SK-N-SH treated with all-trans-retinoic acid at 6 μM for 48 hours (cell line): ENCODE results near the gene RECQL5.

Source experiments
- ARNTL ChIP-seq: fragments of 450-650 bp; formaldehyde crosslinking; IDR thresholded peaks from 2 replicates; pipeline ENCODE4 v1.5.0; 2020; ENCODE audit warnings: low read depth, mild to moderate bottlenecking, moderate library complexity, borderline replicate concordance
- BACH2 ChIP-seq: fragments of 250-450 bp; sonication (Bioruptor Pico); IDR thresholded peaks from 2 replicates; pipeline ENCODE4 v1.9.0; 2021; ENCODE audit warnings: mild to moderate bottlenecking, borderline replicate concordance
- ESRRG ChIP-seq: fragments of 250-450 bp; sonication (Bioruptor Pico); IDR thresholded peaks from 2 replicates; pipeline ENCODE4 v1.6.1; 2021; ENCODE audit warnings: mild to moderate bottlenecking
- ISL1 ChIP-seq: fragments of 250-450 bp; sonication (Bioruptor Pico); IDR thresholded peaks from 2 replicates; pipeline ENCODE4 v2.1.2; 2022; ENCODE audit warnings: mild to moderate bottlenecking, moderate library complexity
- OSR1 ChIP-seq: fragments of 250-450 bp; sonication (Bioruptor Pico); IDR thresholded peaks from 2 replicates; pipeline ENCODE4 v1.8.0; 2022; ENCODE audit warnings: moderate library complexity, mild to moderate bottlenecking, inconsistent platforms
- RARB ChIP-seq: fragments of 250-450 bp; sonication (Bioruptor Pico); IDR thresholded peaks from 2 replicates; pipeline ENCODE4 v1.8.0; 2021; ENCODE audit warnings: mild to moderate bottlenecking, moderate library complexity
- SNAI2 ChIP-seq: fragments of 250-450 bp; sonication (Bioruptor Pico); IDR thresholded peaks from 2 replicates; pipeline ENCODE4 v1.5.0; 2020; ENCODE audit warnings: mild to moderate bottlenecking, moderate library complexity
- TOX ChIP-seq: fragments of 250-450 bp; sonication (Bioruptor Pico); IDR thresholded peaks from 2 replicates; pipeline ENCODE4 v1.8.0; 2021; ENCODE audit warnings: mild to moderate bottlenecking, moderate library complexity, borderline replicate concordance
- ZFP3 ChIP-seq: fragments of 250-450 bp; sonication (Bioruptor Pico); IDR thresholded peaks from 2 replicates; pipeline ENCODE4 v1.5.0; 2020; ENCODE audit warnings: mild to moderate bottlenecking, moderate library complexity
- ZFP30 ChIP-seq: fragments of 450-650 bp; formaldehyde crosslinking; IDR thresholded peaks from 2 replicates; pipeline ENCODE4 v1.5.0; 2022; ENCODE audit warnings: mild to moderate bottlenecking, moderate library complexity
- TF ChIP-seq, protein P1 (sequence below): fragments of 250-450 bp; sonication (Bioruptor Pico); IDR thresholded peaks from 2 replicates; pipeline ENCODE4 v1.5.1; 2020; ENCODE audit warnings: low read depth, mild to moderate bottlenecking, moderate library complexity
- TF ChIP-seq, protein P2 (sequence below): fragments of 250-450 bp; sonication (Bioruptor Pico); IDR thresholded peaks from 2 replicates; pipeline ENCODE4 v1.5.0; 2020; ENCODE audit warnings: mild to moderate bottlenecking, moderate library complexity
- TF ChIP-seq, protein P3 (sequence below): fragments of 250-450 bp; sonication (Bioruptor Pico); IDR thresholded peaks from 2 replicates; pipeline ENCODE4 v1.8.0; 2020; ENCODE audit warnings: mild to moderate bottlenecking, moderate library complexity, borderline replicate concordance

DNA sequence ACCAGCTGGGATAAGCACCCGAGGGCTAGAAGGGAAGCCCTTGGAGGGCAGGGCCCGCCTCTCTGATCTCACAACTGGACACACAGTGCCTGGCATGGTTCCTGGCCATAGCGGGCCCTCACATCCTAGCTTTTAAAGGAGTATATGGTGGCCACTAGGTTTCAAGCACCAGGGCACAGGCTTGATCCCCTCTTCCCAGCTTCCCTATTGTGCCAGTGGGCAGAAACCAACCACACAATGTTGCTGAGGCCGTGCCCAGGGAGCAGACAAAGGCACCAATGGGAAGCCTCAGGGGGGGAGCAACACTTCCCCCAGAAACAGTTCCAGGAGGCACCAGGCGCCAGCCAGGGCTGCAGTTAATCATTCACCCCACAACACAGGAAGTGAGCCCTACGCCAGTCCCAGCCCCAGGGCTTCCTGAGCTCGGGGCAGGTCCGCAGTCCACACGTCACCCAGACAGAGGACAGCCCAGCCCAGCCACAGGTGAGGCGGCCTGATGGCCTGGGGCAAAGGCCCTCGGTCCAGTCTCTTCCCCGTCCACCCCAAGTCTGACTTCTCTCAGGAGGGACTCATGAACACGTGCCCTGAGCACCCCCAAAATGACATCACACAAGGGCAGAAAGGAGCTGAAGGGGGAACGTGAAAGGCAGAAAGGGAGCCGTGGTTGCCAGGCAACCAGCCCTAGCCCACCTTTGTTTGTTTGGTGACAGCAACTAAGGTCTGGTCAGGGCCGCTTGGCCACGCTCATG is 20.9 kb downstream of the RECQL5 start:
- TF ChIP-seq, protein P1, sequence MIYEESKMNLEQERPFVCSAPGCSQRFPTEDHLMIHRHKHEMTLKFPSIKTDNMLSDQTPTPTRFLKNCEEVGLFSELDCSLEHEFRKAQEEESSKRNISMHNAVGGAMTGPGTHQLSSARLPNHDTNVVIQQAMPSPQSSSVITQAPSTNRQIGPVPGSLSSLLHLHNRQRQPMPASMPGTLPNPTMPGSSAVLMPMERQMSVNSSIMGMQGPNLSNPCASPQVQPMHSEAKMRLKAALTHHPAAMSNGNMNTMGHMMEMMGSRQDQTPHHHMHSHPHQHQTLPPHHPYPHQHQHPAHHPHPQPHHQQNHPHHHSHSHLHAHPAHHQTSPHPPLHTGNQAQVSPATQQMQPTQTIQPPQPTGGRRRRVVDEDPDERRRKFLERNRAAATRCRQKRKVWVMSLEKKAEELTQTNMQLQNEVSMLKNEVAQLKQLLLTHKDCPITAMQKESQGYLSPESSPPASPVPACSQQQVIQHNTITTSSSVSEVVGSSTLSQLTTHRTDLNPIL = no peak
- TF ChIP-seq BACH2 = no peak
- no peak for TF ChIP-seq TOX (CRISPR knock-in tag)
- TF ChIP-seq, protein P2, sequence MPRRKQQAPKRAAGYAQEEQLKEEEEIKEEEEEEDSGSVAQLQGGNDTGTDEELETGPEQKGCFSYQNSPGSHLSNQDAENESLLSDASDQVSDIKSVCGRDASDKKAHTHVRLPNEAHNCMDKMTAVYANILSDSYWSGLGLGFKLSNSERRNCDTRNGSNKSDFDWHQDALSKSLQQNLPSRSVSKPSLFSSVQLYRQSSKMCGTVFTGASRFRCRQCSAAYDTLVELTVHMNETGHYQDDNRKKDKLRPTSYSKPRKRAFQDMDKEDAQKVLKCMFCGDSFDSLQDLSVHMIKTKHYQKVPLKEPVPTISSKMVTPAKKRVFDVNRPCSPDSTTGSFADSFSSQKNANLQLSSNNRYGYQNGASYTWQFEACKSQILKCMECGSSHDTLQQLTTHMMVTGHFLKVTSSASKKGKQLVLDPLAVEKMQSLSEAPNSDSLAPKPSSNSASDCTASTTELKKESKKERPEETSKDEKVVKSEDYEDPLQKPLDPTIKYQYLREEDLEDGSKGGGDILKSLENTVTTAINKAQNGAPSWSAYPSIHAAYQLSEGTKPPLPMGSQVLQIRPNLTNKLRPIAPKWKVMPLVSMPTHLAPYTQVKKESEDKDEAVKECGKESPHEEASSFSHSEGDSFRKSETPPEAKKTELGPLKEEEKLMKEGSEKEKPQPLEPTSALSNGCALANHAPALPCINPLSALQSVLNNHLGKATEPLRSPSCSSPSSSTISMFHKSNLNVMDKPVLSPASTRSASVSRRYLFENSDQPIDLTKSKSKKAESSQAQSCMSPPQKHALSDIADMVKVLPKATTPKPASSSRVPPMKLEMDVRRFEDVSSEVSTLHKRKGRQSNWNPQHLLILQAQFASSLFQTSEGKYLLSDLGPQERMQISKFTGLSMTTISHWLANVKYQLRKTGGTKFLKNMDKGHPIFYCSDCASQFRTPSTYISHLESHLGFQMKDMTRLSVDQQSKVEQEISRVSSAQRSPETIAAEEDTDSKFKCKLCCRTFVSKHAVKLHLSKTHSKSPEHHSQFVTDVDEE (CRISPR knock-in tag) = no peak
- TF ChIP-seq OSR1 (CRISPR knock-in tag) = no peak
- TF ChIP-seq RARB (CRISPR knock-in tag) = no peak
- TF ChIP-seq ZFP3 (CRISPR knock-in tag) = no peak
- no peak for TF ChIP-seq SNAI2 (CRISPR knock-in tag)
- no peak for TF ChIP-seq ISL1 (CRISPR knock-in tag)
- TF ChIP-seq ZFP30 (CRISPR knock-in tag) = no peak
- TF ChIP-seq, protein P3, sequence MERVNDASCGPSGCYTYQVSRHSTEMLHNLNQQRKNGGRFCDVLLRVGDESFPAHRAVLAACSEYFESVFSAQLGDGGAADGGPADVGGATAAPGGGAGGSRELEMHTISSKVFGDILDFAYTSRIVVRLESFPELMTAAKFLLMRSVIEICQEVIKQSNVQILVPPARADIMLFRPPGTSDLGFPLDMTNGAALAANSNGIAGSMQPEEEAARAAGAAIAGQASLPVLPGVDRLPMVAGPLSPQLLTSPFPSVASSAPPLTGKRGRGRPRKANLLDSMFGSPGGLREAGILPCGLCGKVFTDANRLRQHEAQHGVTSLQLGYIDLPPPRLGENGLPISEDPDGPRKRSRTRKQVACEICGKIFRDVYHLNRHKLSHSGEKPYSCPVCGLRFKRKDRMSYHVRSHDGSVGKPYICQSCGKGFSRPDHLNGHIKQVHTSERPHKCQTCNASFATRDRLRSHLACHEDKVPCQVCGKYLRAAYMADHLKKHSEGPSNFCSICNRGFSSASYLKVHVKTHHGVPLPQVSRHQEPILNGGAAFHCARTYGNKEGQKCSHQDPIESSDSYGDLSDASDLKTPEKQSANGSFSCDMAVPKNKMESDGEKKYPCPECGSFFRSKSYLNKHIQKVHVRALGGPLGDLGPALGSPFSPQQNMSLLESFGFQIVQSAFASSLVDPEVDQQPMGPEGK (CRISPR knock-in tag) = no peak
- no peak for TF ChIP-seq ARNTL (CRISPR knock-in tag)
- TF ChIP-seq ESRRG (CRISPR knock-in tag) = no peak
